ENCODE data around the gene CFAP77. TPM values are rescaled to one million over a fixed set of nuclear protein-coding genes. Genes with fewer than 3 reads are reported as not detected.
A peak's percentile ranks its signal among the peaks of the same experiment; 100 is the strongest.

The CFAP77 gene
- total and polyA plus RNA-seq, 2 of the 13 experiments (the other 11 are each of a cell fraction or from before 2014, with no cell fraction given): not detected

- no peaks in the 10 kb centered on the region for H3K79me2 ChIP-seq (ENCODE audit: insufficient read depth, low read length)
- no peak overlapping the region for H3K9ac ChIP-seq (ENCODE audit: insufficient read depth, low read depth, low read length)
- in situ Hi-C loops (cut with HindIII; ENCODE audit: extremely low pct_ligation_motif_present, low pct_unique_long_range_greater_than_20kb): no loop called here
- H3K27ac ChIP-seq (ENCODE audit: extremely low read length, insufficient read depth, low read length): no peak overlapping the region
- peaks cover 20 to 60% of the 10 kb centered on the region in 2 experiments for H3K36me3 ChIP-seq (replicated peaks in 1 of 2; ENCODE audit: control insufficient read depth in 1 of 2, insufficient read depth in 2 of 2, low read length in 2 of 2)
- H3K4me3 ChIP-seq (replicated peaks in 1 of 3; ENCODE audit: insufficient read depth in 1 of 3, low read depth in 2 of 3, low read length in 3 of 3): no peak overlapping the region
- DNase-seq (ENCODE audit: low spot score) (no peak), FAIRE-seq (no peak), ATAC-seq (no peak)
- no peaks in the 10 kb centered on the region for H4K20me1 ChIP-seq (ENCODE audit: insufficient read depth, low read length)
- H3K4me1 ChIP-seq (ENCODE audit: insufficient read depth, low read length): no peaks in the 10 kb centered on the region
- ChIA-PET CTCF (ENCODE audit: low intra/inter-chr PET ratio, low total read pairs) (no interaction called here), POLR2A (no interaction called here)
- H3K9me3 ChIP-seq (ENCODE audit: low read length): no peaks in the 10 kb centered on the region
- BruUV-seq (replicated peaks): no TSS peak
- no peak overlapping the region for H3K4me2 ChIP-seq (ENCODE audit: low read depth, low read length)
- no peak for TF ChIP-seq GPBP1L1 (CRISPR knock-in tag; IDR thresholded peaks at IDR 0.05)
- no peak for TF ChIP-seq STAT6 (CRISPR knock-in tag; IDR thresholded peaks at IDR 0.05; ENCODE audit: borderline replicate concordance)
- TF ChIP-seq MAFF (IDR thresholded peaks at IDR 0.05; ENCODE audit: low read depth, low read length): peak; percentile 85
- peak; percentile 85 to 91 for TF ChIP-seq MAFK (conservative IDR thresholded peaks at IDR 0.05 in 1 of 2, IDR thresholded peaks at IDR 0.05 in 1 of 2; ENCODE audit: low read length in 2 of 2)
- WGBS (ENCODE audit: low lambda C conversion rate): 96% methylated on average over 5 of the region's 5 CpGs
- no peak overlapping the region for H2AFZ ChIP-seq (ENCODE audit: low read length)
- no peaks in the 10 kb centered on the region for H3K27me3 ChIP-seq (ENCODE audit: control insufficient read depth in 1 of 2, insufficient read depth in 2 of 2, low read length in 2 of 2)
- intact Hi-C loops (cut with micrococcal nuclease; ENCODE audit: unreplicated experiment): no loop called here
These were observed 206.7 kb downstream of the CFAP77 start for GRCh38 chr9:132616725-132617124.

- H3K79me2 ChIP-seq (ENCODE audit: insufficient read depth, low read length): no peaks in the 10 kb centered on the region
- POLR2A ChIA-PET: no interaction called here
- FAIRE-seq (no peak), DNase-seq (ENCODE audit: low spot score) (no peak), ATAC-seq (no peak)
- no TSS peak for BruUV-seq (replicated peaks)
- intact Hi-C loops (cut with micrococcal nuclease; ENCODE audit: unreplicated experiment): no loop called here
- no peaks in the 10 kb centered on the region for H4K20me1 ChIP-seq (ENCODE audit: insufficient read depth, low read length)
- H3K4me1 ChIP-seq (ENCODE audit: insufficient read depth, low read length): no peaks in the 10 kb centered on the region
- no peak overlapping the region for H3K9ac ChIP-seq (ENCODE audit: insufficient read depth, low read depth, low read length)
- H3K9me3 ChIP-seq (ENCODE audit: low read length): no peaks in the 10 kb centered on the region
- no peak overlapping the region for H2AFZ ChIP-seq (ENCODE audit: low read length)
- H3K36me3 ChIP-seq (replicated peaks in 1 of 2; ENCODE audit: control insufficient read depth in 1 of 2, insufficient read depth in 2 of 2, low read length in 2 of 2): peaks cover 12 to 64% of the 10 kb centered on the region in 2 experiments
- CTCF ChIA-PET (ENCODE audit: low intra/inter-chr PET ratio, low total read pairs): no interaction called here
- no peak overlapping the region for H3K4me3 ChIP-seq (replicated peaks in 1 of 3; ENCODE audit: insufficient read depth in 1 of 3, low read depth in 2 of 3, low read length in 3 of 3)
- no peak overlapping the region for H3K4me2 ChIP-seq (ENCODE audit: low read depth, low read length)
- WGBS (ENCODE audit: low lambda C conversion rate): 87% methylated on average over 5 of the region's 5 CpGs
- H3K27me3 ChIP-seq (ENCODE audit: control insufficient read depth in 1 of 2, insufficient read depth in 2 of 2, low read length in 2 of 2): no peaks in the 10 kb centered on the region
- in situ Hi-C loops (cut with HindIII; ENCODE audit: extremely low pct_ligation_motif_present, low pct_unique_long_range_greater_than_20kb): no loop called here
- H3K27ac ChIP-seq (ENCODE audit: extremely low read length, insufficient read depth, low read length): no peak overlapping the region
- no peak for TF ChIP-seq TIGD3 (CRISPR knock-in tag; IDR thresholded peaks at IDR 0.05; ENCODE audit: borderline replicate concordance)
- TF ChIP-seq ZNF280D (CRISPR knock-in tag; IDR thresholded peaks at IDR 0.05): no peak
- TF ChIP-seq KAT8 (CRISPR knock-in tag; IDR thresholded peaks at IDR 0.05): no peak
- TF ChIP-seq SUZ12 (IDR thresholded peaks at IDR 0.05; ENCODE audit: low read depth, low read length): no peak
- TF ChIP-seq HNRNPL (IDR thresholded peaks at IDR 0.05; ENCODE audit: low read depth, low read length): no peak
- no peak for TF ChIP-seq ADNP (CRISPR knock-in tag; IDR thresholded peaks at IDR 0.05)
- no peak for TF ChIP-seq KLF13 (CRISPR knock-in tag; IDR thresholded peaks at IDR 0.05)
These were observed 212.1 kb downstream of the CFAP77 start for GRCh38 chr9:132622159-132622558.
